OCI-LY7 (cell line): ENCODE measurements around the gene DHRSX. TPM values are rescaled to one million over a fixed set of nuclear protein-coding genes. Genes with fewer than 3 reads are reported as not detected.

ENCODE experiments used
- BruUV-seq: library from RNA; stranded (reverse); fragments of 400-500 nt; replicated peaks from 2 replicates; lab custom pipeline; 2021; lab: Mats Ljungman, UMichigan
- CTCF ChIA-PET: fragments of 300-600 bp; sonication (Branson Sonifier 250); formaldehyde crosslinking; loops from one replicate; lab custom pipeline; 2022; ENCODE audit warnings: antibody characterized with exemption; ENCODE audit not compliant: unreplicated experiment; lab: Charles Lee
- POLR2A ChIA-PET: fragments of 300-600 bp; sonication (Branson Sonifier 250); formaldehyde crosslinking; loops from one replicate; lab custom pipeline; 2022; ENCODE audit warnings: antibody characterized with exemption; lab: Charles Lee
- DNase-seq: peaks from one replicate; pipeline ENCODE4 v3.0.0-alpha.2; 2015; ENCODE audit warnings: low spot score
- H2AFZ ChIP-seq: fragments of 200-600 bp; sonication (generic), shearing (Covaris generic); 2 replicates; pipeline ENCODE4 v1.6.1; 2014; ENCODE audit warnings: mild to moderate bottlenecking, antibody characterized with exemption, low read length, moderate library complexity
- H3K27ac ChIP-seq: fragments of 200-600 bp; sonication (generic); 2 replicates; pipeline ENCODE4 v1.5.1; 2014; ENCODE audit warnings: mixed run types, low read depth, mild to moderate bottlenecking, moderate library complexity, low read length, inconsistent platforms; ENCODE audit not compliant: poor library complexity, severe bottlenecking
- H3K36me3 ChIP-seq: fragments of 200-600 bp; sonication (generic); 2 replicates; pipeline ENCODE4 v1.6.1; 2014; ENCODE audit warnings: mild to moderate bottlenecking, antibody characterized with exemption, low read length, moderate library complexity, mixed read lengths; ENCODE audit not compliant: insufficient read depth
- H3K4me1 ChIP-seq: fragments of 200-600 bp; sonication (generic); 2 replicates; pipeline ENCODE4 v1.5.1; 2014; ENCODE audit warnings: mild to moderate bottlenecking, low read length; ENCODE audit not compliant: insufficient read depth, poor library complexity, severe bottlenecking
- H3K4me2 ChIP-seq: fragments of 200-600 bp; sonication (generic); 2 replicates; pipeline ENCODE4 v1.6.1; 2014; ENCODE audit warnings: mild to moderate bottlenecking, low read length
- H3K4me3 ChIP-seq: fragments of 200-600 bp; sonication (generic); 2 replicates; pipeline ENCODE4 v1.5.1; 2014; ENCODE audit warnings: mild to moderate bottlenecking, low read depth, low read length; ENCODE audit not compliant: poor library complexity, severe bottlenecking
- H3K79me2 ChIP-seq: fragments of 200-600 bp; sonication (generic); 2 replicates; pipeline ENCODE4 v1.6.1; 2016; ENCODE audit warnings: low read depth, mild to moderate bottlenecking, low read length, moderate library complexity, mixed read lengths; ENCODE audit not compliant: insufficient read depth
- H3K9me2 ChIP-seq: fragments of 200-600 bp; sonication (generic); 2 replicates; pipeline ENCODE4 v1.6.1; 2016; ENCODE audit warnings: mild to moderate bottlenecking, low read length, mixed read lengths; ENCODE audit not compliant: insufficient read depth
- H3K9me3 ChIP-seq: fragments of 200-600 bp; sonication (generic); 2 replicates; pipeline ENCODE4 v1.6.1; 2014; ENCODE audit warnings: mild to moderate bottlenecking, mixed run types, low read length, mixed read lengths
- H4K20me1 ChIP-seq: fragments of 200-600 bp; sonication (generic); 2 replicates; pipeline ENCODE4 v1.6.1; 2014; ENCODE audit warnings: mild to moderate bottlenecking, antibody characterized with exemption, low read length, moderate library complexity, mixed read lengths; ENCODE audit not compliant: insufficient read depth
- EZH2phosphoT487 ChIP-seq: fragments of 200-600 bp; sonication (generic); IDR thresholded peaks from 2 replicates; pipeline ENCODE4 v1.6.1; 2018; ENCODE audit warnings: low read depth, borderline replicate concordance, mild to moderate bottlenecking, mixed run types, antibody characterized with exemption, low read length, moderate library complexity, mixed read lengths
- intact Hi-C: fragments of 100-400 bp; cut with micrococcal nuclease; formaldehyde crosslinking; loops from one replicate; pipeline ENCODE4 v1.10.0; 2022; ENCODE audit not compliant: unreplicated experiment
- total RNA-seq, 2 experiments: library from RNA; depleted of rRNA in 1 of 2; stranded (reverse); fragments of >200 nt in 1 of 2; shearing (Covaris generic) in 1 of 2; gene quantifications; 2 replicates each; pipeline ENCODE4 v1.2.3, GENCODE V29; 2014 to 2022
- TF ChIP-seq, protein P1 (sequence below): fragments of 200-600 bp; sonication (generic); conservative IDR thresholded peaks from 2 replicates; pipeline ENCODE4 v1.5.1; 2014; ENCODE audit warnings: mild to moderate bottlenecking, antibody characterized with exemption, low read length, moderate library complexity, mixed read lengths

The DHRSX gene
- total RNA-seq, 2 experiments from 2014 or later = 25.2 to 30.9 TPM

GRCh38 chrX:2450681-2451080 is 50.1 kb downstream of the DHRSX start:
- no peaks in the 10 kb centered on the region for H3K9me2 ChIP-seq
- peaks cover 4% of the 10 kb centered on the region; the same call in 1 of the 2 replicates for H3K9me3 ChIP-seq
- no peak overlapping the region for H2AFZ ChIP-seq
- intact Hi-C loops = no loop called here
- DNase-seq = no peak
- no peak for TF ChIP-seq EZH2phosphoT487
- TF ChIP-seq, protein P1, sequence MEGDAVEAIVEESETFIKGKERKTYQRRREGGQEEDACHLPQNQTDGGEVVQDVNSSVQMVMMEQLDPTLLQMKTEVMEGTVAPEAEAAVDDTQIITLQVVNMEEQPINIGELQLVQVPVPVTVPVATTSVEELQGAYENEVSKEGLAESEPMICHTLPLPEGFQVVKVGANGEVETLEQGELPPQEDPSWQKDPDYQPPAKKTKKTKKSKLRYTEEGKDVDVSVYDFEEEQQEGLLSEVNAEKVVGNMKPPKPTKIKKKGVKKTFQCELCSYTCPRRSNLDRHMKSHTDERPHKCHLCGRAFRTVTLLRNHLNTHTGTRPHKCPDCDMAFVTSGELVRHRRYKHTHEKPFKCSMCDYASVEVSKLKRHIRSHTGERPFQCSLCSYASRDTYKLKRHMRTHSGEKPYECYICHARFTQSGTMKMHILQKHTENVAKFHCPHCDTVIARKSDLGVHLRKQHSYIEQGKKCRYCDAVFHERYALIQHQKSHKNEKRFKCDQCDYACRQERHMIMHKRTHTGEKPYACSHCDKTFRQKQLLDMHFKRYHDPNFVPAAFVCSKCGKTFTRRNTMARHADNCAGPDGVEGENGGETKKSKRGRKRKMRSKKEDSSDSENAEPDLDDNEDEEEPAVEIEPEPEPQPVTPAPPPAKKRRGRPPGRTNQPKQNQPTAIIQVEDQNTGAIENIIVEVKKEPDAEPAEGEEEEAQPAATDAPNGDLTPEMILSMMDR = no peak
- ChIA-PET CTCF (no interaction called here), POLR2A (no interaction called here)
- H3K27ac ChIP-seq = no peak overlapping the region
- no peaks in the 10 kb centered on the region for H4K20me1 ChIP-seq
- H3K36me3 ChIP-seq = peaks cover 8% of the 10 kb centered on the region; the same call in 1 of the 2 replicates
- no TSS peak for BruUV-seq
- H3K4me1 ChIP-seq = peaks cover 12% of the 10 kb centered on the region
- no peak overlapping the region for H3K4me3 ChIP-seq
- H3K4me2 ChIP-seq = no peak overlapping the region
- H3K79me2 ChIP-seq = no peaks in the 10 kb centered on the region

DNA sequence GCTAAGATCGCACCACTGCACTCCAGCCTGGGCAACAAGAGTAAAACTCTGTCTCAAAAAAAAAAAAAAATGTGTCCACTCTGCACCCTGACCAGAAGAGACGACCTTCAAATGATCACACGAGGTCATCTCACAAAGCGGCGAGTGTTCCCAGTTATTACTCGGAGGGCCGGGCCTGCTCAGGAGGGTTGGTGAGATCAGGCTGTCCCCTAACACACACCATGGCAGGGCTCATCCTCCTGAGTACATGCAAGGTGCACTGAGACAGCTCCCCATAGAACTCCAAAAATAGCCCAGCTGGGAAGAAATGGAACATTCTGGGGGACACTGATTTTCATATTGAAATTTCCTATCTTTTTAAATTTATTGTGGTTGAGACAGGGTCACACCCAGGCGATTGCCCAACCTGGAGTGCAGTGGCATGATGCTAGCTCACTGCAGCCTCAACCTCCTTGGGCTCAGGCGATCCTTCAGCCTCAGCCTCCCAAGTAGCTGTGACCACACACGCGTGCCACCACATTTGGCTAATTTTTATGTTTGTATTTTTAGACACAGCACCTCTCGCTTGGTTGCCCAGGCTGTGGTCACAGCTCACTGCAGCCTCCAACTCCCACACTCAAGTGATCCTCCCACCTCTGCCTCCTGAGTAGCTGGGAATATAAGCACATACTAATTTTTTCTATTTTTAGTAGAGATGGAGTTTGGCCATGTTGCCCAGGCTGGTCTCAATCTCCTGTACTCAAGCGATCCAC is 51.5 kb downstream of the DHRSX start:
- Histone ChIP-seq H3K27ac (no peak overlapping the region), H2AFZ (no peak overlapping the region), H3K79me2 (no peaks in the 10 kb centered on the region), H3K4me1 (peaks cover 12% of the 10 kb centered on the region), H4K20me1 (no peaks in the 10 kb centered on the region), H3K4me3 (no peak overlapping the region), H3K36me3 (peaks cover 8% of the 10 kb centered on the region; the same call in 1 of the 2 replicates), H3K4me2 (0 out of 2 replicates have a peak overlapping the region, but pooled peaks have one; percentile 4), H3K9me3 (peaks cover 4% of the 10 kb centered on the region; the same call in 1 of the 2 replicates), H3K9me2 (no peaks in the 10 kb centered on the region)
- BruUV-seq = no TSS peak
- no peak for DNase-seq
- POLR2A ChIA-PET = no interaction called here
- intact Hi-C loops = no loop called here
- CTCF ChIA-PET = no interaction called here
- TF ChIP-seq, protein P1 = no peak
- no peak for TF ChIP-seq EZH2phosphoT487

DNA sequence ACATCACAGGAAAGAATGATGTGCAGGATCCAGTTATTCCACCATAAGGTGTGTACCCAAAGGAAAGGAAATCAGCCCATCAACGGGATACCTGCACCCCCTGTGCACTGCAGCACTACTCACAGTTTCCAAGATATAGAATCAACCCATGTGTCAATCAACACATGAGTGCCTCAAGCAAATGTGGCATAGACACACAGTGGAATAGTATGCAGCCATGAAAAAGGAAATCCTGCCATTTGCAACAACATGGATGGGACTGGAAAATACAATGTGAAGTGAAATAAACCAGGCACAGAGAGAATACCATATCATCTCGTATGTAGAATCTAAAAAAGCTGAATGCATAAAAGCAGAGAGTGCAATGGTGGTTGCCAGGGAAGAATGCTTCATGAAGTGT is 53.3 kb downstream of the DHRSX start:
- no peaks in the 10 kb centered on the region for H4K20me1 ChIP-seq
- no peak overlapping the region for H2AFZ ChIP-seq
- no TSS peak for BruUV-seq
- no peak overlapping the region for H3K4me2 ChIP-seq
- H3K4me1 ChIP-seq = peaks cover 12% of the 10 kb centered on the region
- intact Hi-C loops = no loop called here
- TF ChIP-seq, protein P1 = no peak
- no peak for TF ChIP-seq EZH2phosphoT487
- no peaks in the 10 kb centered on the region for H3K9me2 ChIP-seq
- no peak overlapping the region for H3K4me3 ChIP-seq
- no peak overlapping the region for H3K27ac ChIP-seq
- DNase-seq = no peak
- ChIA-PET POLR2A (no interaction called here), CTCF (no interaction called here)
- H3K9me3 ChIP-seq = peaks cover 4% of the 10 kb centered on the region; the same call in 1 of the 2 replicates
- no peaks in the 10 kb centered on the region for H3K79me2 ChIP-seq
- peaks cover 8% of the 10 kb centered on the region; the same call in 1 of the 2 replicates for H3K36me3 ChIP-seq
